Cerebellar cortex (tissue), 1 donor: ENCODE results near the gene HRC.

Source experiments
- DNase-seq: peaks from one replicate; pipeline ENCODE4 v3.0.0-alpha.2; 2015; ENCODE audit warnings: low spot score

Gene HRC

GRCh38 chr19:49114630-49115363 lies 40.4 kb downstream of the HRC start:
- peak; percentile 89 for DNase-seq

- peak; percentile 72 for DNase-seq
Measured at GRCh38 chr19:49113762-49114629, 41.2 kb downstream of the HRC start, which contains the start of gene LIN7B. TSS of gene LIN7B (plus strand) at chr19:49114370. CDS start at chr19:49114405, 35 bp downstream.

DNA sequence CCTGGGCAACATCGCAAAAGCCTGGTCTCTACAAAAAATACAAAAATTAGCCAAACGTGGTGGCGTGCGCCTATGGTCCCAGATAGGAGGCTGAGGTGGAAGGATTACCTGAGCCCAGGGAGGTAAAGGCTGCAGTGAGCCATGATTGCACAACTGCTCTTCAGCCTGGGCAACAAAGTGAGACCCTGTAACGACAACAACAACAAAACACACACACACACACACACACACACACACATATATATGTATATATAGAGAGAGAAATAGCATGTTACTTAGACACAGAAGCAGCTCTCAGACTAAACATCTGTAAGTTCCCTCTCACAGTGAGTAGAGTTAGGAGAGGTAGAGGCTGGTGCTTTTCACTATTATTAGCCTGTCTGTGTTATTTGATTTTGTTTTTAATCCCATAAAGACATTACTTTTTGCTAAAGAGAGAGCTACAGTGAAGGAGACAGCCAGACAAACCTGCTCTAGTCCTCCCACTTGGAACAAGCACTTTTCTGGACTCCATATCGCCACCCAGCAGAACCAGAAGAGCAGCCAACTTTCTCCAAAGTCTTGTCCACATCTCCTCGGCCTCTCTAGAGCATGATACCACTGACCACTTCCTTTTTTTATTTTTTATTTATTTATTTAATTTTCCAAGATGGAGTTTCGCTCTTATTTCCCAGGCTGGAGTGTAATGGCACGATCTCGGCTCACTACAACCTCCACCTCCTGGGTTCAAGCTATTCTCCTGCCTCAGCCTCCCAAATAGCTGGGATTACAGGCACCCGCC lies 43.8 kb downstream of the HRC start:
- DNase-seq, result peak; percentile 28

DNA sequence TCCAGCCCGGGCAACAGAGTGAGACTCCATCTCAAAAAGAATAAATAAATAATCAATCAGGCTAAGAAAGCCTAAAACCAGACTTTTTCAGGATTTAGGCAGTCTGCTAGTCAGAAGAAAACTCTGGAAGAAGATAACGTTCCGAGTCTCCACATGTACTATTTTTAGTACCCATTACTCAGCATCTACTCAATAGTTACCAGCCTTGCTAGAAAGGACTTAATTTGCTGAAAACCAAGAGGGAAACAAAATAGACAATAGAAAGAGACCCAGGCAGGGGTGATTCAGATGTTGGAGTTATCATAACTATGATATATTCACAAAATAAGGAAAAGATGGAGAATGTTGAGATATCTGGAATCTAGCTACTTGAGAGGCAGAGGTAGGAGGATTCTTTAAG lies 44.6 kb downstream of the HRC start:
- no peak for DNase-seq

DNA sequence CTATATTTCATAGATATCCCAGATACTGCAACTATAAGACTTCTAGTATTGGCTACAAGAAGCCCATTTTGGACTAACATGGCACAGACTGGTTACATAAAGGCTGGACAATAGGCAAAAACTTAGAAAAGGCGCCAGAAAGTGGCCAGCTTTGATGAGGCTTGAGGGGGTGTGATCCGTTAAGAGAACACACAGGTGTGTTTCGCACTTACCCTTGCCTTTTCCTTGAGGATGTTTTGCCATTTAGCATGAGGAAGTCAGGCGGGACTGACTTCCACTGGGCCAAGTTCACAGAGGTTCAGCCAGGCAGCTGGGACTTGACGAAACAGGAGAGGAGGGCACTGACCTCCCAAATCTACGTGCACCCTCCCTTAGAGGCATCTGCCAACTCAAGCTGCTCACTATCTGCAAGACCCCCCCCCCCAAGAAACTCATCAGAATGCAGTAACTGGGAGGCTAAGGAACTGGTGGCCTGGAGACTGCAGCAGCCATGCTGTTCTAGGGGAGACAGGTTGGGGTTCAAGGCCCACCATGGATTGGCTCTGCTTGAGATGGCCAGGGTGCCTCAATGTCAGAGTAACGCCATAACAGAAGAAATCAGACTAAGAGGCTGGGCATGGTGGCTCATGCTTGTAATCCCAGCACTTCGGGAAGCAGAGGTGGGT lies 45.5 kb downstream of the HRC start:
- no peak for DNase-seq

DNA sequence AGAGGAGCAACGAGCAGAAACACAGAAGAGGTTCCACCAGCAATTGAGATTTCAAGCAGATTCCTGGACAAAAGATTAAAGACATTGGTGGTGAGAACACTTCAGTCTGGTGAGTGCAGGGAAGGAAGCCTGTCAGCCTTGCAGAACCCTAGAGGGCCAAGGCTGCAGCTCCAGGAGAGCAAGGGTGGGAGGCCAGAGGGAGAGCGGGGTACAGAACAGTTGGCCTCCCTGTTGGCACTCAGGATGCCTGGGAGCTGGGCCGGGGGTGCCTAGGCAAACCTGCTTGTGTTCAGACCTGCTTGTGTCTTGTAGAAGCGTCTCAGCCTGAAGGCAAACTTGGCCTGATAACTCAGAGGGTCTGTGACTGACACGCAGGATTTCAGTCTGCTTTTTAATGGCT lies 46.1 kb downstream of the HRC start:
- no peak for DNase-seq

DNA sequence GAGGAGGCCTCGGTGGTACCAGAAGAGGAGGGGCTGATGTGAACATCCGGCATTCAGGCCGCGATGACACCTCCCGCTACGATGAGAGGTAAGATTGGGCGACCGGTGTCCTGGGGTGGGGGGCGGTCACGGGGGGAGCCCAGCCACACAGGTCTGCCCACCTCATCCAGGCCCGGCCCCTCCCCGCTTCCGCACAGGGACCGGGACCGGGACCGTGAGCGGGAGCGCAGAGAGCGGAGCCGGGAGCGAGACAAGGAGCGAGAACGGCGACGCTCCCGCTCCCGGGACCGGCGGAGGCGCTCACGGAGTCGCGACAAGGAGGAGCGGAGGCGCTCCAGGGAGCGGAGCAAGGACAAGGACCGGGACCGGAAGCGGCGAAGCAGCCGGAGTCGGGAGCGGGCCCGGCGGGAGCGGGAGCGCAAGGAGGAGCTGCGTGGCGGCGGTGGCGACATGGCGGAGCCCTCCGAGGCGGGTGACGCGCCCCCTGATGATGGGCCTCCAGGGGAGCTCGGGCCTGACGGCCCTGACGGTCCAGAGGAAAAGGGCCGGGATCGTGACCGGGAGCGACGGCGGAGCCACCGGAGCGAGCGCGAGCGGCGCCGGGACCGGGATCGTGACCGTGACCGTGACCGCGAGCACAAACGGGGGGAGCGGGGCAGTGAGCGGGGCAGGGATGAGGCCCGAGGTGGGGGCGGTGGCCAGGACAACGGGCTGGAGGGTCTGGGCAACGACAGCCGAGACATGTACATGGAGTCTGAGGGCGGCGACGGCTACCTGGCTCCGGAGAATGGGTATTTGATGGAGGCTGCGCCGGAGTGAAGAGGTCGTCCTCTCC lies 47.4 kb downstream of the HRC start:
- no peak for DNase-seq

DNA sequence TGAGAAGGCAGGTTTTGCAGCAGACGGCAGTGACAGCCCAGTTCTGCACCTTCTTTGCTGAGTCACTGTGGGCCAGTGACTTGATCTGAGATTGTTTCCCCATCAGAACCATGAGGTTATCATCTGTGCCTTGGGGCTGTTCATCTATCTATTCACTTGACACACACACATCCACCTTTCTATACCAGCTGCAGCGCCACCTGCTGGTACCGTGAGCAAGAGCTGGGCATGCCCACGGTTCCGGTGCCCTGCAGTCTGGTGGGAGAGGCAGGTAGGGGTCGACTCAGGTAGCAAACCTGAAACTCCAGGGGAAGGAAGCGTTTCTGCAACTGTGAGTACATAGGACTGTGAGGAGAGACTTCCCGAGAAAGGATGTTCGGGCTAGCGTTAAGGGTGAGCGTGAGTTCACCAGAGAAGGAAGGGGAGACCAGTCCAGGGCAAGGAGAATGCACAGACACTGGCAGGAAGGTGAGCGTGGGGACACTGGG lies 48.5 kb downstream of the HRC start:
- peak; percentile 74 for DNase-seq

- DNase-seq, result no peak
Measured at GRCh38 chr19:49104229-49104864, 50.8 kb downstream of the HRC start.

- DNase-seq, result no peak
Measured at GRCh38 chr19:49103331-49104085, 51.7 kb downstream of the HRC start.

- DNase-seq, result no peak
Measured at GRCh38 chr19:49102303-49102702, 52.9 kb downstream of the HRC start.
